GM18505 (cell line): ENCODE results near the gene OSTF1.

Source experiments
- ATAC-seq: cut with Tn5 transposase; IDR thresholded peaks from one replicate; pipeline ENCODE4 v1.9.1; 2021; ENCODE audit not compliant: unreplicated experiment
- POLR2A ChIP-seq: IDR thresholded peaks from 4 replicates; pipeline ENCODE4 v1.6.1; 2011; ENCODE audit warnings: borderline replicate concordance; ENCODE audit not compliant: insufficient read depth, insufficient read length; ENCODE audit errors: extremely low read depth

The OSTF1 gene

GRCh38 chr9:75087824-75088645 lies at the start of gene OSTF1, which contains the start of gene NMRK1:
TSS of gene OSTF1 (plus strand) at chr9:75088514. CDS start at chr9:75088693, 179 bp downstream.
TSS of gene NMRK1 (minus strand) at chr9:75088155. CDS start at chr9:75083115, 5,040 bp downstream.
- peak; percentile 88 for TF ChIP-seq POLR2A
- peak; percentile 89 for ATAC-seq

GRCh38 chr9:75039009-75039408 lies 49.3 kb upstream of the OSTF1 start:
- TF ChIP-seq POLR2A, result no peak
- no peak for ATAC-seq

- no peak for TF ChIP-seq POLR2A
- ATAC-seq, result no peak
Measured at GRCh38 chr9:75039801-75040200, 48.5 kb upstream of the OSTF1 start.

GRCh38 chr9:75041041-75041440 lies 47.3 kb upstream of the OSTF1 start:
- no peak for ATAC-seq
- no peak for TF ChIP-seq POLR2A

- no peak for TF ChIP-seq POLR2A
- ATAC-seq, result no peak
Measured at GRCh38 chr9:75046725-75047345, 41.5 kb upstream of the OSTF1 start.

GRCh38 chr9:75047506-75047905 lies 40.8 kb upstream of the OSTF1 start:
- TF ChIP-seq POLR2A, result no peak
- no peak for ATAC-seq

GRCh38 chr9:75051285-75051684 lies 37.0 kb upstream of the OSTF1 start:
- no peak for TF ChIP-seq POLR2A
- ATAC-seq, result no peak

- ATAC-seq, result peak; percentile 95
- no peak for TF ChIP-seq POLR2A
Measured at GRCh38 chr9:75053869-75054268, 34.4 kb upstream of the OSTF1 start.

GRCh38 chr9:75054368-75055001 lies 33.8 kb upstream of the OSTF1 start:
- TF ChIP-seq POLR2A, result no peak
- ATAC-seq, result no peak

- TF ChIP-seq POLR2A, result no peak
- ATAC-seq, result no peak
Measured at GRCh38 chr9:75061169-75061568, 27.1 kb upstream of the OSTF1 start.

- TF ChIP-seq POLR2A, result no peak
- ATAC-seq, result no peak
Measured at GRCh38 chr9:75063556-75064305, 24.6 kb upstream of the OSTF1 start.

GRCh38 chr9:75064307-75065025 lies 23.8 kb upstream of the OSTF1 start:
- ATAC-seq, result no peak
- TF ChIP-seq POLR2A, result no peak

- no peak for ATAC-seq
- no peak for TF ChIP-seq POLR2A
Measured at GRCh38 chr9:75065510-75065909, 22.8 kb upstream of the OSTF1 start.

GRCh38 chr9:75067894-75068293 lies 20.4 kb upstream of the OSTF1 start:
- no peak for TF ChIP-seq POLR2A
- ATAC-seq, result no peak
